GM10248 (cell line): ENCODE data around the gene PCP2.

Experiments
- CTCF ChIA-PET: fragments of 300-600 bp; sonication (Branson Sonifier 250); formaldehyde crosslinking; extraction: SDS; loops from one replicate; lab custom pipeline; 2021; ENCODE audit warnings: antibody characterized with exemption; lab: Yijun Ruan, JAX
- POLR2A ChIA-PET: fragments of 350-650 bp; sonication (Branson Sonifier 250); formaldehyde crosslinking; extraction: SDS; loops from one replicate; lab custom pipeline; 2020; ENCODE audit warnings: antibody characterized with exemption; lab: Yijun Ruan, JAX
- DNase-seq: peaks from one replicate; pipeline ENCODE4 v3.0.0; 2012; ENCODE audit errors: extremely low spot score
- CTCF ChIP-seq: IDR thresholded peaks from 2 replicates; pipeline ENCODE4 v1.5.1; 2012; ENCODE audit warnings: mild to moderate bottlenecking, low read depth; ENCODE audit errors: extremely low read depth, missing control alignments, control extremely low read depth

Gene PCP2

GRCh38 chr19:7618348-7618747 is 15.2 kb downstream of the PCP2 start:
- ChIA-PET CTCF (interaction anchor here (1.3 kb wide), 1 partner anchor 9 kb away, joined by 3 read pairs; no protein-coding TSS in a partner anchor), POLR2A (no interaction called here)
- no peak for TF ChIP-seq CTCF
- no peak for DNase-seq

GRCh38 chr19:7617735-7618134 is 15.8 kb downstream of the PCP2 start:
- ChIA-PET CTCF (no interaction called here), POLR2A (no interaction called here)
- no peak for DNase-seq
- no peak for TF ChIP-seq CTCF

- no peak for TF ChIP-seq CTCF
- ChIA-PET CTCF (no interaction called here), POLR2A (no interaction called here)
- no peak for DNase-seq
Measured at GRCh38 chr19:7617172-7617571, 16.3 kb downstream of the PCP2 start.

GRCh38 chr19:7614859-7615741 is 18.4 kb downstream of the PCP2 start:
- CTCF ChIA-PET, result no interaction called here
- POLR2A ChIA-PET, result no interaction called here
- DNase-seq, result no peak
- TF ChIP-seq CTCF, result no peak

- POLR2A ChIA-PET, result no interaction called here
- no peak for TF ChIP-seq CTCF
- no peak for DNase-seq
- CTCF ChIA-PET, result interaction anchor here (0.9 kb wide), 1 partner anchor 44 kb away, joined by 3 read pairs; no protein-coding TSS in a partner anchor
Measured at GRCh38 chr19:7612282-7613274, 20.9 kb downstream of the PCP2 start.
